ENCODE measurements around the gene SMIM10L1.

Gene SMIM10L1

GRCh38 chr12:11171145-11171968 lies at the start of gene SMIM10L1:
TSS of gene SMIM10L1 (plus strand) at chr12:11171194. CDS start at chr12:11171357, 163 bp downstream.
- DNase-seq, result peak; percentile 96

- no peak for DNase-seq
Measured at GRCh38 chr12:11130382-11130781, 40.6 kb upstream of the SMIM10L1 start.

- no peak for DNase-seq
Measured at GRCh38 chr12:11130999-11131398, 40.0 kb upstream of the SMIM10L1 start.

GRCh38 chr12:11133162-11133561 lies 37.8 kb upstream of the SMIM10L1 start:
- no peak for DNase-seq

GRCh38 chr12:11133816-11134215 lies 37.2 kb upstream of the SMIM10L1 start:
- no peak for DNase-seq

GRCh38 chr12:11134305-11134704 lies 36.7 kb upstream of the SMIM10L1 start, which contains the start of gene TAS2R30:
TSS of gene TAS2R30 (minus strand) at chr12:11134644. CDS start at chr12:11134244, 400 bp downstream.
- DNase-seq, result no peak

GRCh38 chr12:11136075-11136474 lies 34.9 kb upstream of the SMIM10L1 start:
- peak; percentile 8 for DNase-seq

- DNase-seq, result no peak
Measured at GRCh38 chr12:11143352-11143751, 27.6 kb upstream of the SMIM10L1 start.

GRCh38 chr12:11144297-11144696 lies 26.7 kb upstream of the SMIM10L1 start:
- DNase-seq, result no peak

- no peak for DNase-seq
Measured at GRCh38 chr12:11147420-11147819, 23.6 kb upstream of the SMIM10L1 start.

- no peak for DNase-seq
Measured at GRCh38 chr12:11150832-11151231, 20.2 kb upstream of the SMIM10L1 start.

GRCh38 chr12:11152725-11153124 lies 18.3 kb upstream of the SMIM10L1 start:
- no peak for DNase-seq

- DNase-seq, result no peak
Measured at GRCh38 chr12:11154400-11154925, 16.5 kb upstream of the SMIM10L1 start.

- no peak for DNase-seq
Measured at GRCh38 chr12:11158885-11159444, 12.0 kb upstream of the SMIM10L1 start.

GRCh38 chr12:11162502-11162901 lies 8.5 kb upstream of the SMIM10L1 start:
- DNase-seq, result no peak

- DNase-seq, result no peak
Measured at GRCh38 chr12:11164384-11164783, 6.6 kb upstream of the SMIM10L1 start.

GRCh38 chr12:11166300-11166699 lies 4.7 kb upstream of the SMIM10L1 start:
- no peak for DNase-seq

- no peak for DNase-seq
Measured at GRCh38 chr12:11170810-11171144, 217 bp upstream of the SMIM10L1 start.

GRCh38 chr12:11171969-11172675 lies 1.1 kb downstream of the SMIM10L1 start:
- DNase-seq, result peak; percentile 8

- peak; percentile 51 for DNase-seq
Measured at GRCh38 chr12:11174022-11174421, 3.0 kb downstream of the SMIM10L1 start.

GRCh38 chr12:11178250-11178649 lies 7.3 kb downstream of the SMIM10L1 start:
- DNase-seq, result no peak

- no peak for DNase-seq
Measured at GRCh38 chr12:11182529-11182928, 11.5 kb downstream of the SMIM10L1 start.

GRCh38 chr12:11183011-11183410 lies 12.0 kb downstream of the SMIM10L1 start:
- DNase-seq, result no peak

- DNase-seq, result no peak
Measured at GRCh38 chr12:11186837-11187236, 15.8 kb downstream of the SMIM10L1 start, which contains the start of gene TAS2R42. TSS of gene TAS2R42 (minus strand) at chr12:11186937. CDS start at chr12:11186937, 0 bp downstream.

Data from fibroblast of upper back skin (primary cell).